Thoracic aorta (tissue), 2 donors: ENCODE data around the gene ADAM15. TPM values are rescaled to one million over a fixed set of nuclear protein-coding genes. Genes with fewer than 3 reads are reported as not detected.

ENCODE experiments used
- ATAC-seq: fragments of 150-250 bp; one replicate; pipeline ENCODE4 v1.8.0; 2017; ENCODE audit warnings: low read depth; ENCODE audit not compliant: insufficient number of reproducible peaks, low FRiP score
- DNase-seq: peaks from one replicate; pipeline ENCODE4 v3.0.0-alpha.2; 2020; ENCODE audit warnings: low spot score
- H3K27ac ChIP-seq, 2 donors: fragments of 200-600 bp; sonication (generic); 1 replicate in 1 of 2; 2 replicates in 1 of 2; pipeline ENCODE4 v1.5.1; 2016; ENCODE audit warnings: mild to moderate bottlenecking in 2 of 2, moderate library complexity in 2 of 2
- H3K27me3 ChIP-seq: fragments of 200-600 bp; sonication (generic); replicated peaks from 2 replicates; pipeline ENCODE4 v1.6.0; 2016; ENCODE audit warnings: mild to moderate bottlenecking; ENCODE audit not compliant: insufficient read depth
- H3K36me3 ChIP-seq: fragments of 200-600 bp; sonication (generic); one replicate; pipeline ENCODE4 v1.5.1; 2016
- H3K4me1 ChIP-seq, 2 donors: fragments of 200-600 bp; sonication (generic); 1 replicate in 1 of 2; 2 replicates in 1 of 2; pipeline versions ENCODE4 v1.5.1 to v1.6.0; 2016; ENCODE audit warnings: low read depth in 2 of 2, mild to moderate bottlenecking in 1 of 2; ENCODE audit not compliant: control insufficient read depth in 1 of 2
- H3K4me3 ChIP-seq: fragments of 200-600 bp; sonication (generic); 2 replicates; pipeline ENCODE4 v1.5.1; 2016; ENCODE audit warnings: mild to moderate bottlenecking
- H3K9me3 ChIP-seq: fragments of 200-600 bp; sonication (generic); 2 replicates; pipeline ENCODE4 v1.5.1; 2016
- total RNA-seq, 2 donors: library from RNA; depleted of rRNA; stranded (reverse); fragments of >200 nt; gene quantifications; one replicate each; pipeline versions ENCODE4 v1.1.0 to v1.2.3, GENCODE V29; 2016
- TF ChIP-seq, protein P1 (sequence below): fragments of 200-600 bp; sonication (generic); IDR thresholded peaks from one replicate; pipeline ENCODE4 v1.5.1; 2019; ENCODE audit warnings: antibody characterized with exemption

ADAM15 gene
- total RNA-seq, 2 donors from 2014 or later = 119 to 144 TPM

DNA sequence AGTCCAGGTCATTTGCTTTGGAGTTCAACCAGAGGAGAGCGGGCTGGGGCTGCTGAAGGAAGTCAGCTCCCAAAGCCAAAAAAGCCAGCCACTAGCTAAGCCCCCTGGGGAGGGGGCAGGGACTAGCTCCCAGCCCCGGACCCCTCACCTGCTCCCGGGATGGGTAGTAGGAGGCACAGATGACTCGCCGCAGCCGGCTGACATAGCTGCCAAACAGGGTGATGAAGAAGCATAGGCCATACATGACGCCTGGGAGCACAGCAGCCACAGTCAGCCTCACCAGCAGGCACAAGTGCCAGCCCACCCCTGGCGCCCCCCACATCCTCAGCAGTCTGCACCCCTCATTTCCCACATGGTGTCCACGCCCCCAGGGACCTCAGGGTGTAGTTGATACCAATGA, 25.0 kb upstream of the ADAM15 start:
- TF ChIP-seq, protein P1, sequence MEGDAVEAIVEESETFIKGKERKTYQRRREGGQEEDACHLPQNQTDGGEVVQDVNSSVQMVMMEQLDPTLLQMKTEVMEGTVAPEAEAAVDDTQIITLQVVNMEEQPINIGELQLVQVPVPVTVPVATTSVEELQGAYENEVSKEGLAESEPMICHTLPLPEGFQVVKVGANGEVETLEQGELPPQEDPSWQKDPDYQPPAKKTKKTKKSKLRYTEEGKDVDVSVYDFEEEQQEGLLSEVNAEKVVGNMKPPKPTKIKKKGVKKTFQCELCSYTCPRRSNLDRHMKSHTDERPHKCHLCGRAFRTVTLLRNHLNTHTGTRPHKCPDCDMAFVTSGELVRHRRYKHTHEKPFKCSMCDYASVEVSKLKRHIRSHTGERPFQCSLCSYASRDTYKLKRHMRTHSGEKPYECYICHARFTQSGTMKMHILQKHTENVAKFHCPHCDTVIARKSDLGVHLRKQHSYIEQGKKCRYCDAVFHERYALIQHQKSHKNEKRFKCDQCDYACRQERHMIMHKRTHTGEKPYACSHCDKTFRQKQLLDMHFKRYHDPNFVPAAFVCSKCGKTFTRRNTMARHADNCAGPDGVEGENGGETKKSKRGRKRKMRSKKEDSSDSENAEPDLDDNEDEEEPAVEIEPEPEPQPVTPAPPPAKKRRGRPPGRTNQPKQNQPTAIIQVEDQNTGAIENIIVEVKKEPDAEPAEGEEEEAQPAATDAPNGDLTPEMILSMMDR = no peak
- Histone ChIP-seq H3K4me1 (no peaks in the 10 kb centered on the region), H3K36me3 (no peaks in the 10 kb centered on the region), H3K9me3 (no peaks in the 10 kb centered on the region), H3K27ac (no peak overlapping the region), H3K27me3 (no peaks in the 10 kb centered on the region), H3K4me3 (no peak overlapping the region)
- DNase-seq (no peak), ATAC-seq (no peak)

DNA sequence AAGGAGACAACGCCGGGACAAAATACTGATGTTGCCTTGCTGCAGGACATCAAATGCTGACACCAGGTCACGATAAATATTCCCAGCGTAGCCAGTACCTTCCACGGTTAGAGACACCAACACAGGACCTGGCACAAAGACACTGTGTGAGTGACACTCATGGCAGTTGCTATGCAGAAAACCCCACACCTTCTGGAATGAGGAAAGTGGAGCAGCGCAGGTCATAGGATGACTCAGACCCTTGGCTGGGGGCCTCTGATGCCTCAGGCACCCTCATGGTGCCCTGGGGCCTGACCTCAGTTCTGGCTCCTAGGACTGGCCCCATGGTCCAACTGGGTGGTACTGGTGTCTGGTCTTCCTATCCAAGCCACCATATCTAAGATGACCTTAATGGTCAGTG, 24.5 kb upstream of the ADAM15 start:
- ATAC-seq = no peak
- TF ChIP-seq, protein P1 = no peak
- no peak for DNase-seq
- no peaks in the 10 kb centered on the region for H3K27me3 ChIP-seq
- no peaks in the 10 kb centered on the region for H3K9me3 ChIP-seq
- no peak overlapping the region for H3K27ac ChIP-seq
- no peaks in the 10 kb centered on the region for H3K36me3 ChIP-seq
- no peaks in the 10 kb centered on the region for H3K4me1 ChIP-seq
- no peak overlapping the region for H3K4me3 ChIP-seq

DNA sequence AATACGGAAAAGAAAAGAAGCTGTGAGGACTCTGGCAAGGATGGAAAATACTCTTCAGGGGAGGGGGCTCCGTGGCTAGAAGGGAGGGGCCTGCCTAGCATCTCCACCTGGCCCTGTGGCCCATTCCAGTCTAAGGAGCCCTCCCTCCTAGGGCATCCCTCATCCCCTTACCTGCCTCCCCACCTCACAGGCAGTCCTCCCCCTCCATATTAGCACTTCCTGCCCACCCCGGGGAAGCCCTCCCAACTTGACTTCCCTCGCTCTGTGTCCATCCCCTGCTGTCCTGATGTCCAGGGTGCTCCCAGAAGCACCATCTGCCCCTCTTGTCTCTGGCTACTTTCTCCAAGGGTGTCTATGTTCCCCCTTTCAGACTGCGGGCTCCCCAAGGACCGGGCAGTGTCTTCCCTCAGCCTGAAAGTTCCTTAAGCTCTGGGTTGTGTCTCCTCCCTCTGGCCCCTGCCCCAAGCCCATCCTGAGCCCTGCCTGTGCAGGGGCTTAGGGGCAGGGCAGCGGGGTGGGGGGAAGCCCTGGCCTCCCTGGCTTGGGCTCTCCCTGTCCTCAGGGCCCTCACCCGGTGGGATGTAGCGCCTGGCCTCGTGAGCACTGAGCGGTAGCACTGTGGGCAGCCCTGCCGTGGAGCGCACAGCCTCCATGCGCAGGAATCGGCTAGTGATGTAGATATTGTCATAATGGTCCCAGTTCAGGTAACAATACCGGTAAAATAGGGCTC, 21.4 kb upstream of the ADAM15 start:
- no peak for ATAC-seq
- no peaks in the 10 kb centered on the region for H3K36me3 ChIP-seq
- DNase-seq = no peak
- H3K27me3 ChIP-seq = no peaks in the 10 kb centered on the region
- TF ChIP-seq, protein P1 = no peak
- H3K9me3 ChIP-seq = no peaks in the 10 kb centered on the region
- H3K27ac ChIP-seq = no peak overlapping the region
- no peaks in the 10 kb centered on the region for H3K4me1 ChIP-seq
- H3K4me3 ChIP-seq = no peak overlapping the region

DNA sequence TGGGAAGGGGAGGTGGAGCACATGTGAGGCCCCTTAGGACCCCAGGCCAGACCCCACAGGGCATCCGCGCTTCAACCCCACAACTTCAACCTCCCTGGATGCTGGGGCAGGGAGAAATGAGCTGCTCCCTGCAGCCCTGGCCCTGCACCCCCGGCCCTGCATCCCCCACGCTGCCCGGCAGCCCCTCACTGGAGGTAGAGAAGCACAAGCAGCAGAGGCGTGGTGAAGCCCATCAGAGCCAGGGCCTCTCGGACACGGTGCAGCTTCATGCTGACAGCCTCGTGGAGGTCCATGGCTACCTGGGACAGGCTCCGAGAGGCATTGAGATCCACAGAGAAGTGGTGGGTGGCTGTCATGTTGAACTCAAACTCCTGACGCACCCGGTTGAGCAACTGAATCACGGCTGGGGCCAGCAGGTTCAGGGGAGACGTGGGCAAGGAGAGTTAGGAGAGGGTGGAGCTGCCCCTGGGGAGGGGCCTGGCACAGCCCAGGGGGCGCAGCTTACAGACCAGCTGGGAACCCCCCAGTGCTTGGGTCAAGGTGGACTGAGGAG, 20.8 kb upstream of the ADAM15 start:
- ATAC-seq = no peak
- TF ChIP-seq, protein P1 = no peak

DNA sequence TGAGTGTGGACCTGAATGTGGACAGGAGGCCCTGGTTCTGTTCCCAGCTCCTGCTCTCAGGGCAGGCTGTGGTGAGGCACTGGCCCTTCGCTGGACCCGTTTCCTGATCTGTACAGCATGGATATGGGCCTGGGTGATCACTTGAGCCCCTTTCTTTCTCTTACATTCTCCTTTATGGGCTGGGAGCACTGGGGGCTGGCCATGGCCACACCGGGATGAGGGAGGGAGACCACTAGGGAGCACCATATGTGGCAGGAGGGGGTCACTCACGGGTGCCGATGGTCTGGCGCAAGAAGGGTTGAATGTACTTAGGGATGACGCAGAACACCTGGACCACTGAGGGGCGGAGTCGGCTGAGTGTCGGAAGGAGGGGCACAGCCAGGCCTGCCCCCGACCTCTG, 20.2 kb upstream of the ADAM15 start:
- no peaks in the 10 kb centered on the region for H3K36me3 ChIP-seq
- no peak for ATAC-seq
- no peak overlapping the region for H3K4me3 ChIP-seq
- no peaks in the 10 kb centered on the region for H3K27me3 ChIP-seq
- TF ChIP-seq, protein P1 = no peak
- H3K27ac ChIP-seq = no peak overlapping the region
- DNase-seq = no peak
- H3K4me1 ChIP-seq = no peaks in the 10 kb centered on the region
- H3K9me3 ChIP-seq = no peaks in the 10 kb centered on the region

More for the DNA sequence above, 20.8 kb upstream of the ADAM15 start:
- Histone ChIP-seq H3K36me3 (no peaks in the 10 kb centered on the region), H3K27ac (no peak overlapping the region), H3K9me3 (no peaks in the 10 kb centered on the region), H3K4me3 (no peak overlapping the region), H3K4me1 (no peaks in the 10 kb centered on the region), H3K27me3 (no peaks in the 10 kb centered on the region)
- DNase-seq = no peak
